Thymus (tissue), 11 donors: Measurements from ENCODE around the gene MRPL46. TPM values are rescaled to one million over a fixed set of nuclear protein-coding genes. Genes with fewer than 3 reads are reported as not detected.
"Not testable (repeated sequence)": the region's sequence is repeated elsewhere in the genome, so short reads cannot be mapped to it uniquely, and the experiment has no call there.

Source experiments
- DNase-seq, 9 donors: peaks; one replicate each; pipeline ENCODE4 v3.0.0-alpha.2; 2013; ENCODE audit warnings: low spot score in 9 of 9, low read depth in 6 of 9, missing footprints in 1 of 9
- H3K27ac ChIP-seq, 2 donors: one replicate each; pipeline ENCODE4 v1.5.1; 2013; ENCODE audit warnings: control low read depth in 1 of 2, low read depth in 1 of 2, low read length in 1 of 2, mild to moderate bottlenecking in 1 of 2, moderate library complexity in 1 of 2
- H3K27me3 ChIP-seq, 2 donors: one replicate each; pipeline ENCODE4 v1.5.1; 2013; ENCODE audit warnings: low read length in 1 of 2; ENCODE audit not compliant: control insufficient read depth in 2 of 2, insufficient read depth in 1 of 2
- H3K36me3 ChIP-seq, 2 donors: one replicate each; pipeline ENCODE4 v1.5.1; 2013; ENCODE audit warnings: low read length in 1 of 2, mild to moderate bottlenecking in 1 of 2, moderate library complexity in 1 of 2; ENCODE audit not compliant: control insufficient read depth in 2 of 2, insufficient read depth in 2 of 2
- H3K4me1 ChIP-seq, 2 donors: one replicate each; pipeline ENCODE4 v1.5.1; 2013; ENCODE audit warnings: low read length in 2 of 2; ENCODE audit not compliant: control insufficient read depth in 2 of 2, insufficient read depth in 2 of 2
- H3K4me3 ChIP-seq, 2 donors: one replicate each; pipeline ENCODE4 v1.5.1; 2013; ENCODE audit warnings: low read length in 2 of 2, control low read depth in 1 of 2, mild to moderate bottlenecking in 1 of 2
- H3K9me3 ChIP-seq, 2 donors: one replicate each; pipeline ENCODE4 v1.5.1; 2013; ENCODE audit warnings: low read length in 1 of 2, mild to moderate bottlenecking in 1 of 2; ENCODE audit not compliant: control insufficient read depth in 2 of 2, insufficient read depth in 1 of 2
- WGBS: extraction: QIAGEN DNeasy Blood & Tissue Kit; methylation state at CpG from one replicate; pipeline ENCODE4 v1.1.7; 2013; 5-methylcytosine and 5-hydroxymethylcytosine counted together
- polyA plus RNA-seq: library from polyadenylated mRNA; stranded (reverse); fragments of 200-250 nt; gene quantifications from one replicate; pipeline ENCODE4 v1.2.3, GENCODE V29; 2013
- total RNA-seq: library from RNA; stranded (reverse); fragments of 120-200 nt; gene quantifications from one replicate; pipeline ENCODE4 v1.2.4, GENCODE V29; 2013
- donor health status: healthy.

Gene MRPL46
- total and polyA plus RNA-seq, 2 donors, result 29.7 to 31.7 TPM

DNA sequence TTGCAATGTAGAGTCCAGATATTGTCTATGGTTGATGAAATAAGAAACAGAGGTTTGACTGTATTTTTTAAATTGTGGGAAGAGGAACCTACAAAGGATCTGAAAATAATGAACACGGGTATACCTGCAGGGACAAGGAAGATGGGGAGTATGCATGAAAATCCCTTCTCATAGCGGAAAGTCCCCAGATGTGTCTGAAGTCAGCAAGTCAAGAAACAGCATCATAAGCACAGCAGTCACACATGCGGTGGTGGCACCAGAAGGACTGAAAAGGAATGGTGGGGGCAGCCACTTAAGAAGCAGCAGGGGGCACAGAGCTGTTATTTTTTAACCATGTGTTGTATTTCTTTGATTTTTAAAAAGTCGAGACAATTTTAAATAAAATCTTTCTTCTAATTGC, 5.0 kb upstream of the MRPL46 start:
- H3K4me1 ChIP-seq, result peaks cover 7 to 8% of the 10 kb centered on the region in 2 donors
- 99% methylated on average over 4 of the region's 4 CpGs for WGBS
- no peak for DNase-seq
- peaks cover 36 to 37% of the 10 kb centered on the region in 2 donors for H3K36me3 ChIP-seq
- no peak overlapping the region for H3K4me3 ChIP-seq
- no peaks in the 10 kb centered on the region for H3K9me3 ChIP-seq
- no peak overlapping the region for H3K27ac ChIP-seq
- H3K27me3 ChIP-seq, result no peaks in the 10 kb centered on the region

DNA sequence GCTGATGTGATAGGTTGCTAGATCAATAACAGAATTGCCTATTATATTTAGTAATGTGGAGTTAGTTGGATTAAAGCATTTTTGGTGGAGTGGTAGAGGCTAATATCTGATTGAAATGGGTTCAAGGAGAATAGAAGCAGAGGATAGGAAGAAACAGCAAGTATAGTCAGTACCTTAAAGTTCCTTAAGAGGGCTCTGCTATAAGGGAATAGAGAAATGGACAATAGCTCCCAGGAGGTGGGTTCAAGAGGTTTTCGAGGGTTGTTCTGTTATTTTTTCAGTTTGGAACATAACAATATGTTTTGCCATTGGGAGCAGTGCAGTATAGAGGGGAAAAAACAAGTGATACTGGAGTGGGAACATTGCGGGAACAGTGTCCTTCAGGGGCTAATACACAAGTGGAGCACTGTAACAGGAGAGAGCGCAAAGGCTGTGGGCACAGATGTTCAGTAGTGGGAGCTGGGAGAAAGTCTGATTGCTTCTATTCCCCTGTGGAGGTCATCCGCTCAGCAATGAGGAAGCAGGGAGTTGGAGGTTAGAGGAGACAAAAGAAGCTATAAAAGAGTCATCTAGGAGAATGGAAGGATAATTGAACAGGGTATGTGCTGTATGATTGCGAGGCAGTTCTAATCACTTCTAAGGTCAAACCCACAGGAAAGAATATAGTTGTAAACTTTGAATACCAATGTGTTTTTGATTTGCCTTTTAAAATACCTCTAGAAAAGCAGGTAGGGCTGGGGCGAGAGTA, 3.6 kb upstream of the MRPL46 start:
- peaks cover 10 to 13% of the 10 kb centered on the region in 2 donors for H3K4me1 ChIP-seq
- H3K9me3 ChIP-seq, result no peaks in the 10 kb centered on the region
- no peak overlapping the region for H3K4me3 ChIP-seq
- DNase-seq, result no peak
- 98% methylated on average over 6 of the region's 6 CpGs for WGBS
- H3K27ac ChIP-seq, result no peak overlapping the region
- H3K36me3 ChIP-seq, result peaks cover 26 to 27% of the 10 kb centered on the region in 2 donors
- H3K27me3 ChIP-seq, result no peaks in the 10 kb centered on the region

DNA sequence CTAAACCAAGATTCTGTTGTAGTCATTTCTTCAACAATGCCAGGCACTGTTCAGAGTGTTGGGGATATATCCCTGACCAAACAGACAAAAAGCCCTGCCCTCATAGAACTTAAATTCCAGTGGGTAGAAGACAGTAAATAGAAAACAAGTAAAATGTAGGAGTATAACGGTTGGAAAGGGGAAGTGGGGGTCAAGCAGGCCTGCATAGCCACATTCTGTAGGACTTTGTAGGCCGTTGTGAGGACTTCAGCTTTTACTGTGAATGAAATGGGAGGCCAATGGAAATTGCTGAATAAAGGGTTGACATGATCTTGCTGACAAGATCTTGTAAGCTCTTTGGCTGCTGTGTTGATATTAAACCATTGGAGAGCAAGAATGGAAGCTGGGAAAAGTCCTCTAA, 2.1 kb upstream of the MRPL46 start:
- Histone ChIP-seq H3K4me3 (no peak overlapping the region), H3K4me1 (peaks cover 10 to 13% of the 10 kb centered on the region in 2 donors), H3K9me3 (no peaks in the 10 kb centered on the region), H3K27ac (no peak overlapping the region), H3K36me3 (peaks cover 22 to 23% of the 10 kb centered on the region in 2 donors), H3K27me3 (no peaks in the 10 kb centered on the region)
- no peak for DNase-seq
- 96% methylated on average over 2 of the region's 2 CpGs for WGBS

DNA sequence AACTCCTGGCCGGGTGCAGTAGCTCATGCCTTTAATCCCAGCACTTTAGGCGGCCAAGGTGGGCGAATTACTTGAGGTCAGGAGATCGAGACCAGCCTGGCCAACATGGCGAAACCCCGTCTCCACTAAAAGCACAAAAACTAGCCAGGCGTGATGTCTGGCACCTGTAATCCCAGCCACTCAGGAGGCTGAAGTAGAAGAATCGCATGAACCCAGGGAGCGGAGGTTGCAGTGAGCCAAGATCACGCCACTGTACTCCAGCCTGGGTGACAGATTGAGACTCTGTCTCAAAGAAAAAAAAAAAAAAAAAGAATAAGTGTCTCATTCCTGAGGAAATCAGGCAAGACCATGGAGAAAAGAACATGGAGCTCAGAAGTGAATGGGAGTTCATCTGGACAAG, 1.5 kb upstream of the MRPL46 start:
- not testable (repeated sequence) for H3K27me3 ChIP-seq, H3K9me3 ChIP-seq, DNase-seq, H3K27ac ChIP-seq
- Histone ChIP-seq H3K36me3 (peaks cover 27 to 29% of the 10 kb centered on the region in 2 donors), H3K4me3 (peak overlapping the region in 1 of 2 donors; percentile 94), H3K4me1 (peaks cover 10 to 13% of the 10 kb centered on the region in 2 donors)
- over 99% methylated on average over 10 of the region's 10 CpGs for WGBS

DNA sequence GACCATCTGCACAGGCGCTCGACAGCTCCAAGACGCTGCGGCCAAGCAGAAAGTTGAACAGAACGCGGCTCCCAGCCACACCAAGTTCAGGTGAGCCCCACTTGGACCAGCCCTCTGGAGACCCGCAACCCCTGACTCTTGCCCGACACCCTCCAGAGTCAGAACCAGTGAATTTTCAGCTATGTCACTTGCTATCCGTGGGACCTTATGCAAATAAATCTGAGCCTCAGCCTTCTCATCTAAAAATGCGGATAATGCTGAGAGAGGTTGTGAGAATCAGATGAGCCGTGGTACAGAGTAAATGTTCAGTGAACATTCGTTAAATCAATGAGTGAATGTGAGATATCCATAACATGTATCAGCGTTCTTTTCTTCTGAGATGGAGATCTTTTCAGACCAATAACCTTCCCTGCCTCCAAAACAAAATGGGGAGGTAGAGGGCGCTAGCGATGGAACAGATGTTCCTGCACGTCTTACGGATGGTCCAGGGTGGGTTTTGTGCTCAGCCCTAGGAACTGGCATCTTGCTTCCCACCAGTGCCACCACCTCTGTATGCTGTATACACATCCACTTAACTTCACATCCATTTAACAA, 844 bp upstream of the MRPL46 start:
- H3K4me1 ChIP-seq, result peaks cover 10 to 13% of the 10 kb centered on the region in 2 donors
- peak overlapping the region; percentile 93 to 94 for H3K4me3 ChIP-seq
- peak in 3 of 9 donors; percentile 15 to 32 (median 22) for DNase-seq
- H3K9me3 ChIP-seq, result no peaks in the 10 kb centered on the region
- peak overlapping the region; percentile 79 to 89 for H3K27ac ChIP-seq
- 10% methylated on average over 17 of the region's 17 CpGs for WGBS
- H3K27me3 ChIP-seq, result no peaks in the 10 kb centered on the region
- peaks cover 28 to 29% of the 10 kb centered on the region in 2 donors for H3K36me3 ChIP-seq

DNA sequence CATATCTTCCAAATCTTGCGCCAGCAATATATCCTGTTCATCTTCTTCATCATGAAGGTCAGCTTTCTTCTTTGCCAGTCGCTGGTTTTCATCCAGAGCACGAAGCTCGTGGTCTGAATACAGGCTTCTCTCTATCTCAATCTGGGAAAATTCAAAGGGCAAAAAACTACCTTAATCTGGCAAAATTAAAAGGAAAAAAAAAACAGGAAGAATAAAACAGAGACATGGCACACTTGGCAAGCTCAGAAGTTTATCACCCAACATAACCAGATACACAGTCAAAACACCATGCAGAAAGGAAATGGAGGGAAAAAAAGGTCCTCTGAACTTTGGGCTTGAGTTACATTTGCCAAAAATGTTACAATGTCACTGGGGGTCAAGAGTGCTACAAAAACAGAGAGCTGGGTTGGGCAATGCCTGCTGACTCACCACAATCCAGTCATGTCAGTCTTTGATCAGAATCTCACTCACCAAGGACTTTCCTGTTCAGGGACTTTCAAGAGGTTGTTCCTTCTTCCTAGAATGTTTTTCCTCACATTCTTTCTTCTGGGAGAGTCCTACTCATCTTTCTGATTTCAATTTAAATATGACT, 1.5 kb downstream of the MRPL46 start:
- Histone ChIP-seq H3K4me3 (no peak overlapping the region), H3K9me3 (no peaks in the 10 kb centered on the region), H3K36me3 (peaks cover 22 to 23% of the 10 kb centered on the region in 2 donors), H3K27ac (no peak overlapping the region), H3K4me1 (peaks cover 10 to 13% of the 10 kb centered on the region in 2 donors), H3K27me3 (no peaks in the 10 kb centered on the region)
- 97% methylated on average over 4 of the region's 4 CpGs for WGBS
- no peak for DNase-seq

DNA sequence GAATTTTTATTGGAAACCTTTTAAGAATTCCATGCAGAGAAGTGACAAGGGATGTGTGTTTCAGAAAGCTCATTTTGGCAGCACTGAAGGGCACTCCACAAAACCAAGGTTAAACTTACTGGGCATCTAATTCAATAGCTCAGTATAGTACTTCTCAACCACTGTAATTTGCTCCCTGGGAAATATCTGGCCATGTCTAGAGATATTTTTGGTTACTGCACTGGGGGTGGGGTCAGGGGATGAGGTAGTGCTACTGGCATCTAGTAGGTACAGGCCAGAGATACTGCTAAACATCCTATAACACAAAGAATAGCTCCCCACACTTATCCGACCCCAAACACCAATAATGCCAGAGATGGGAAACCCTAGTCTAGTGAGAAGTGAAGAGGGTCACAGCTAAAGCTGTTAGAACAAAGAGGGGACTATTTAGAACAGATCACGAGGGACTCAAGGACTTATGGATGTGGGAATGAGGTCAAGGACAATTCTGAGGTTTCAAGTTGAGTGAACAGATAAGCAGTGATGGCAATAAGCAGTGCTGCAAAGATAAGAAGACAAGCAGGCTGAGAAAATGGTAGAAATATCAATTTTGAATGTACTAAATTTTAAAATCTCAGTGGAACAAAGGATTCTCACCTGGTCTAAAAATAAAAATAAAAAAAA, 3.2 kb downstream of the MRPL46 start:
- 96% methylated on average over 2 of the region's 2 CpGs for WGBS

DNA sequence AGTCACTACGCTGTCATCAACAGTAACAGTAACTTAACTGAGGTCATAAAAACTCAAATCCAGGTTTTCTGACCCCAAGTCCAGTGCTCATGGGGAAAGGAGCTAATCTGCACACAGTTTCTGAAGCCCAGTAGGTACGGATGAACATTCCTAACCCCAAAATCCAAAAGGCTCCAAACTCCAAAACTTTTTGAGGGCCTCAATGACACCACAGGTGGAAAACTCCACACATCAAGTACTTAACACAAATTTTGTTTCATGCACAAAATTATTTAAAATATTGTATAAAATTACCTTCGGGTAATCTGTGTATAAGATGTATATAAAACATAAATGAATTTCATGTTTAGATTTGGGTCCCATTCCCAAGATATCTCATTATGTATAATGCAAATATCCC, 10.5 kb downstream of the MRPL46 start:
- H3K36me3 ChIP-seq, result peaks cover 25 to 36% of the 10 kb centered on the region in 2 donors
- no peak overlapping the region for H3K27ac ChIP-seq
- no peak for DNase-seq

More for the DNA sequence above, 3.2 kb downstream of the MRPL46 start:
- DNase-seq, result no peak
- H3K36me3 ChIP-seq, result peaks cover 35 to 38% of the 10 kb centered on the region in 2 donors
- no peaks in the 10 kb centered on the region for H3K9me3 ChIP-seq
- H3K27me3 ChIP-seq, result no peaks in the 10 kb centered on the region
- no peak overlapping the region for H3K4me3 ChIP-seq
- H3K4me1 ChIP-seq, result peaks cover 10 to 13% of the 10 kb centered on the region in 2 donors
- no peak overlapping the region for H3K27ac ChIP-seq

More for the DNA sequence above, 10.5 kb downstream of the MRPL46 start:
- Histone ChIP-seq H3K4me1 (peaks cover 0 to 9% of the 10 kb centered on the region in 2 donors), H3K4me3 (no peak overlapping the region), H3K27me3 (no peaks in the 10 kb centered on the region), H3K9me3 (no peaks in the 10 kb centered on the region)
- 97% methylated on average over 3 of the region's 3 CpGs for WGBS
